GM20000 (cell line): ENCODE measurements around the gene PBX1.

Source experiments
- DNase-seq: peaks from one replicate; pipeline ENCODE4 v3.0.0; 2012; ENCODE audit warnings: low spot score
- CTCF ChIP-seq: IDR thresholded peaks from 2 replicates; pipeline ENCODE4 v1.5.1; 2012; ENCODE audit warnings: mild to moderate bottlenecking, control low read depth; ENCODE audit errors: extremely low read depth, missing control alignments

The PBX1 gene

GRCh38 chr1:164760569-164760968, 201.6 kb downstream of the PBX1 start:
- no peak for TF ChIP-seq CTCF
- no peak for DNase-seq

GRCh38 chr1:164761009-164761408, 202.0 kb downstream of the PBX1 start:
- TF ChIP-seq CTCF = no peak
- DNase-seq = no peak

- DNase-seq = no peak
- no peak for TF ChIP-seq CTCF
Measured at GRCh38 chr1:164763098-164763497, 204.1 kb downstream of the PBX1 start.

- TF ChIP-seq CTCF = no peak
- DNase-seq = no peak
Measured at GRCh38 chr1:164764333-164764732, 205.3 kb downstream of the PBX1 start.

- DNase-seq = no peak
- no peak for TF ChIP-seq CTCF
Measured at GRCh38 chr1:164765557-164765956, 206.6 kb downstream of the PBX1 start.

GRCh38 chr1:164765992-164766720, 207.2 kb downstream of the PBX1 start:
- TF ChIP-seq CTCF = no peak
- no peak for DNase-seq

- no peak for TF ChIP-seq CTCF
- no peak for DNase-seq
Measured at GRCh38 chr1:164767752-164768402, 208.9 kb downstream of the PBX1 start.
